Prostate gland (tissue), 2 donors: ENCODE data around the gene TMEM81. TPM values are rescaled to one million over a fixed set of nuclear protein-coding genes. Genes with fewer than 3 reads are reported as not detected.

Source experiments
- DNase-seq: peaks from one replicate; pipeline ENCODE4 v3.0.0-alpha.2; 2019; ENCODE audit warnings: low spot score
- H3K27ac ChIP-seq, 2 donors: fragments of 200-600 bp; sonication (generic); 2 replicates each; pipeline ENCODE4 v1.5.1; 2017 to 2019
- H3K27me3 ChIP-seq: fragments of 200-600 bp; sonication (generic); replicated peaks from 2 replicates; pipeline ENCODE4 v1.5.1; 2019; ENCODE audit not compliant: insufficient read depth
- H3K36me3 ChIP-seq, 2 donors: fragments of 200-600 bp; sonication (generic); 1 replicate in 1 of 2; 2 replicates in 1 of 2; pipeline versions ENCODE4 v1.5.1 to v1.8.1; 2017 to 2019
- H3K4me1 ChIP-seq: fragments of 200-600 bp; sonication (generic); replicated peaks from 2 replicates; pipeline ENCODE4 v1.5.1; 2019
- H3K4me3 ChIP-seq, 2 donors: fragments of 200-600 bp; sonication (generic); 2 replicates each; pipeline ENCODE4 v1.5.1; 2017 to 2019
- H3K9me3 ChIP-seq: fragments of 200-600 bp; sonication (generic); 2 replicates; pipeline ENCODE4 v1.5.1; 2017
- CTCF ChIP-seq, 4 experiments: fragments of 200-600 bp in 2 of 4; fragments of 450-650 bp in 2 of 4; sonication (generic) in 2 of 4; IDR thresholded peaks; 1 replicate in 3 of 4; 2 replicates in 1 of 4; pipeline ENCODE4 v1.5.1; 2016 to 2019; ENCODE audit warnings: antibody characterized with exemption in 4 of 4, mild to moderate bottlenecking in 2 of 4, moderate library complexity in 2 of 4
- POLR2A ChIP-seq: fragments of 450-650 bp; IDR thresholded peaks from one replicate; pipeline ENCODE4 v1.6.1; 2016; ENCODE audit warnings: antibody characterized with exemption, mild to moderate bottlenecking
- POLR2AphosphoS5 ChIP-seq: sonication (generic); formaldehyde crosslinking; IDR thresholded peaks from one replicate; pipeline ENCODE4 v1.6.1; 2017; ENCODE audit warnings: antibody characterized with exemption
- WGBS: methylation state at CpG from one replicate; pipeline ENCODE4 v1.1.5; 2018; 5-methylcytosine and 5-hydroxymethylcytosine counted together
- intact Hi-C: fragments of 100-400 bp; cut with DNase I; formaldehyde crosslinking; loops from one replicate; pipeline ENCODE4 v1.14.2; 2022
- total RNA-seq, 2 donors: library from RNA; depleted of rRNA; stranded (reverse); fragments of >200 nt; gene quantifications; one replicate each; pipeline ENCODE4 v1.1.0, GENCODE V29; 2016

The TMEM81 gene, protein sequence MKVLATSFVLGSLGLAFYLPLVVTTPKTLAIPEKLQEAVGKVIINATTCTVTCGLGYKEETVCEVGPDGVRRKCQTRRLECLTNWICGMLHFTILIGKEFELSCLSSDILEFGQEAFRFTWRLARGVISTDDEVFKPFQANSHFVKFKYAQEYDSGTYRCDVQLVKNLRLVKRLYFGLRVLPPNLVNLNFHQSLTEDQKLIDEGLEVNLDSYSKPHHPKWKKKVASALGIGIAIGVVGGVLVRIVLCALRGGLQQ
- 1 to 10 TPM in 1 of 2 donors, under 1 TPM in 1; 0.73 to 2.2 TPM for total RNA-seq

DNA sequence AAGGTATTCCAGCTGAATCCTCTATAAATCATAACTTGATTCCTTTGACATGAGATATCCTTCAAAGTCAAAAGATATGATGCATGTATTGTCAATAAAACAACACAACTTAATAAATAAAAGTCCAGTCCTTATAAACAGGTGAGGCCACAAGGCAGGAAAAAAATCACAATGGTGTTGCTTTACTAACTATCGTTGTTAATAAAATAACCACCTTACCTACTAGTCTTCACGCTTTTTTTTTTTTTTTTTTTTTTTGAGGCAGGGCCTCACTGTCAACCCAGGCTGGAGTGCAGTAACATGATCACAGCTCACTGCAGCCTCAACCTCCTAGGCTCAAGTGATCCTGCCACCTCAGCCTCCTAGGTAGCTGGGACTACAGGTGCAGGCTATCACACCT, at the start of gene TMEM81:
TMEM81 (minus strand) TSS at position 101 of the 400 bp plus-strand sequence. CDS start 140 bp downstream, outside the sequence.
- no peaks in the 10 kb centered on the region for H3K9me3 ChIP-seq
- 92% methylated on average over 2 of the region's 2 CpGs for whole genome bisulfite sequencing
- no peak for TF ChIP-seq POLR2AphosphoS5
- TF ChIP-seq CTCF (IDR thresholded peaks at IDR 0.05), result no peak
- no peak for TF ChIP-seq POLR2A
- peaks cover 0 to 3% of the 10 kb centered on the region in 2 donors for H3K36me3 ChIP-seq
- no peaks in the 10 kb centered on the region for H3K4me1 ChIP-seq
- H3K27me3 ChIP-seq, result no peaks in the 10 kb centered on the region
- no peak within 1 kb of the TSS for H3K4me3 ChIP-seq
- no peak for DNase-seq
- H3K27ac ChIP-seq, result no peak within 1 kb of the TSS
- intact Hi-C loops, result no loop called here

- Histone ChIP-seq H3K36me3 (no peaks in the 10 kb centered on the region), H3K4me1 (no peaks in the 10 kb centered on the region), H3K9me3 (no peaks in the 10 kb centered on the region), H3K27ac (no peak overlapping the region), H3K4me3 (no peak overlapping the region), H3K27me3 (no peaks in the 10 kb centered on the region)
- no peak for DNase-seq
- WGBS, result 57% methylated on average over 1 of the region's 1 CpG
- TF ChIP-seq POLR2AphosphoS5 (no peak), CTCF (IDR thresholded peaks at IDR 0.05) (no peak), POLR2A (no peak)
- intact Hi-C loops, result no loop called here
These were observed 49.0 kb upstream of the TMEM81 start for GRCh38 chr1:205133287-205133686.

GRCh38 chr1:205129447-205130029, 45.3 kb upstream of the TMEM81 start:
- DNase-seq, result no peak
- no peak overlapping the region for H3K27ac ChIP-seq
- intact Hi-C loops, result no loop called here
- no peaks in the 10 kb centered on the region for H3K4me1 ChIP-seq
- 89% methylated on average over 4 of the region's 4 CpGs for WGBS
- no peaks in the 10 kb centered on the region for H3K27me3 ChIP-seq
- TF ChIP-seq POLR2AphosphoS5, result no peak
- TF ChIP-seq CTCF (IDR thresholded peaks at IDR 0.05), result no peak
- H3K4me3 ChIP-seq, result no peak overlapping the region
- H3K36me3 ChIP-seq, result no peaks in the 10 kb centered on the region
- no peaks in the 10 kb centered on the region for H3K9me3 ChIP-seq

DNA sequence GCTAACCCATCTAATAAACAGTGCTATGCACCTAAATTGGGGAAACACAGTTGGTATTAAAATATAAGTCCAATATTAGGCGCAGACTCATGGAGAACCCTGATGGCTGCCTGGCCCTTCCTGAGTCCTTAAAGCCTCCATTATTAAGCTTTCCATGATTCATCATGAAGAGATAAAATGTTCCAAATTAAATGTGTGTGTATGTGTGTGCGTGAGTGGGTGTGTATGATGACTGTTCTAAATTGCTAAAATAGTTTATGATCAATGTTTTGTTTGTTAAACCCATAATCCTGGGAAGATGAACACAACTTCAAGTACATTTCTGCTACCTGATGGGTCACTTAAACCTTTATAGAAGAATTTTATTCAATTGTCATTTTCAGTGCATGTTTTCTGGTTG, 43.8 kb upstream of the TMEM81 start:
- H3K27me3 ChIP-seq, result no peaks in the 10 kb centered on the region
- no peaks in the 10 kb centered on the region for H3K36me3 ChIP-seq
- H3K4me3 ChIP-seq, result no peak overlapping the region
- no peak for TF ChIP-seq CTCF (IDR thresholded peaks at IDR 0.05)
- no peak for TF ChIP-seq POLR2AphosphoS5
- no peak for TF ChIP-seq POLR2A
- H3K27ac ChIP-seq, result no peak overlapping the region
- 92% methylated on average over 2 of the region's 2 CpGs for WGBS
- DNase-seq, result no peak
- intact Hi-C loops, result no loop called here
- H3K4me1 ChIP-seq, result no peaks in the 10 kb centered on the region
- no peaks in the 10 kb centered on the region for H3K9me3 ChIP-seq

DNA sequence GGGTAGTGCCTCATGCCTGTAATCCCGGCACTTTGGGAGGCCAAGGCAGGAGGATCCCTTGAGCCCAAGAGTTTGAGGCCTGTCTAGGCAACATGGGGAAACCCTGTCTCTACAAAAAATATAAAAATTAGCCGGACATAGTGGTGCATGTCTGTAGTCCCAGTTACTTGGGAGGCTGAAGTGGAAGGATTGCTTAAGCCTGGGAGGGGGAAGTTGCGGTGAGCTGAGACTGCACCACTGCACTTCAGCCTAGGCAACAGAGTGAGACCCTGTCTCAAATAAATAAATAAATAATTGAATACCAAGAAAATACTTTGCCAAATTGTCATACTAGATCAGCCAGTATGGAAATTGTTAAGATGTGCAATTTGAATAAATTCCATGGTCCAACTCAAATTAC, 43.4 kb upstream of the TMEM81 start:
- intact Hi-C loops, result no loop called here
- Histone ChIP-seq H3K27me3 (no peaks in the 10 kb centered on the region), H3K4me3 (no peak overlapping the region), H3K9me3 (no peaks in the 10 kb centered on the region), H3K27ac (no peak overlapping the region), H3K36me3 (no peaks in the 10 kb centered on the region), H3K4me1 (no peaks in the 10 kb centered on the region)
- WGBS, result 81% methylated on average over 3 of the region's 3 CpGs
- TF ChIP-seq CTCF (IDR thresholded peaks at IDR 0.05) (no peak), POLR2A (no peak), POLR2AphosphoS5 (no peak)
- DNase-seq, result no peak
